Jurkat, Clone E6-1 (cell line): ENCODE data around the gene LMAN2.
"Not testable (repeated sequence)": the region's sequence is repeated elsewhere in the genome, so short reads cannot be mapped to it uniquely, and the experiment has no call there.

Source experiments
- DNase-seq: peaks from one replicate; pipeline ENCODE4 v3.0.0-alpha.2; 2011; ENCODE audit warnings: low read depth, low spot score
- H3K4me3 ChIP-seq: 2 replicates; pipeline ENCODE4 v1.5.1; 2011; ENCODE audit warnings: mild to moderate bottlenecking, low read length, control low read depth, moderate library complexity

Gene LMAN2

GRCh38 chr5:177382423-177383029, 31.1 kb upstream of the LMAN2 start:
- H3K4me3 ChIP-seq = no peak overlapping the region
- DNase-seq = no peak

GRCh38 chr5:177380805-177381126, 29.3 kb upstream of the LMAN2 start:
- no peak for DNase-seq
- no peak overlapping the region for H3K4me3 ChIP-seq

- no peak for DNase-seq
Observed at GRCh38 chr5:177378884-177379883, 27.7 kb upstream of the LMAN2 start.

GRCh38 chr5:177377851-177378776, 26.6 kb upstream of the LMAN2 start:
- no peak for DNase-seq
- H3K4me3 ChIP-seq = no peak overlapping the region

More at GRCh38 chr5:177378884-177379883, 27.7 kb upstream of the LMAN2 start:
- H3K4me3 ChIP-seq = no peak overlapping the region

DNA sequence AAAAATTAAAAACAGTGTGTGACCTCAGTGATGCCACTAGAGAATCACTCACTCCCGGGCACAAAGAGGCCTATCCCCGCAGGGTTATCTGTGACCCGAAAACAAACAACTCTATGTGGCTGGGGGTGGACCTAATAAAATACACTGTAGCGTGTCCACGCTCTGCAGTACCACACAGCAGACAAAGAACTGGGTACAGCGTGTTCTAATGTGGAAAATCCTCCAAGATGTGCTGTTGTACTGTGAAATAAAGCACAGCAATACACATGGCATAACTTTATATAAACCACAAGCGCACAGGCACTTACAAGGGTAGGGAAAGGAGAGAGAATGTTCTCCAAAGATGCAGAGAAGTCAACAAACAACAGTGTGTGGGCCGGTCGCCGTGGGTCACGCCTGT, 24.6 kb upstream of the LMAN2 start:
- H3K4me3 ChIP-seq = no peak overlapping the region
- DNase-seq = no peak

GRCh38 chr5:177375516-177375915, 24.0 kb upstream of the LMAN2 start:
- not testable (repeated sequence) for H3K4me3 ChIP-seq, DNase-seq

DNA sequence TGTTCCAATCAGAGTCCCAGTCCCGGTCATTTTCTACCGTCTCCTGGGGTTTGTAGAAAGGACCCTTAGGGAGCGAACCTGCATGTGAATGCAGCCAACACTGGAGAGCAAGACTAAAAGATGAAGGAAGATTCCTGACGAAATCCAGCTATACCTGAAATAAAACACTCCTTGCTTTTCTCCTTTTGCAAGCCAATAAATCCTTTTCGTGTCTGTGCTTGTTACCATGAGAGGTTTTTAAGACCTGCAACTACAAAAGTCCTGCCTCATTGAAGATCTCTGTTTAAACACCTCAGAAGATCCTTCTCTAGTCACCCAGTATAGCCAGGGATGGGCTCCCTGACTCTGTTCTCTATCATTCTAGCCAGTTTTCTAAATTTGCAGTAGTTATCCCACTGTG, 22.7 kb upstream of the LMAN2 start:
- DNase-seq = no peak
- H3K4me3 ChIP-seq = no peak overlapping the region

- H3K4me3 ChIP-seq = no peak overlapping the region
- no peak for DNase-seq
Observed at GRCh38 chr5:177373806-177374205, 22.3 kb upstream of the LMAN2 start.

DNA sequence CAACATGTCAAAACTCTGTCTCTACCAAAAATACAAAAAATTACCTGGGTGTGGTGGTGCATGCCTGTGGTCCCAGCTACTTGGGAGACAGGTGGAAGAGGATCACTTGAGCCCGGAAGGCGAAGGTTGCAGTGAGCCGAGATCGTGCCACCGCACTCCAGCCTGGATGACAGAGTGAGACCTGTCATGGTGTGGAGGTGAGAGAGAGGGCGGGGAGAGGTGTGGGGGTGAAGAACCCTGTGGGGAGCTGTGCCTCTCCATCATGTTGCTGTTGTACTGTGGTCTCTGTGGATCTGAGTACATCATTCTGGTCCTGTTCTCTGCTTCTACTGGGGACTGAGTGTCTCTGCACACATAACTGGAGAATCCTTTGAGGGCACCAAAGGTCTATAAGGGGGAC, 21.4 kb upstream of the LMAN2 start:
- no peak overlapping the region for H3K4me3 ChIP-seq

GRCh38 chr5:177372034-177372896, 20.8 kb upstream of the LMAN2 start:
- H3K4me3 ChIP-seq = no peak overlapping the region
- DNase-seq = no peak

More for the DNA sequence above, 21.4 kb upstream of the LMAN2 start:
- DNase-seq = no peak

- DNase-seq = no peak
- no peak overlapping the region for H3K4me3 ChIP-seq
Observed at GRCh38 chr5:177371120-177372033, 19.9 kb upstream of the LMAN2 start.

GRCh38 chr5:177370488-177371119, 19.1 kb upstream of the LMAN2 start:
- no peak for DNase-seq
- no peak overlapping the region for H3K4me3 ChIP-seq

GRCh38 chr5:177369645-177370440, 18.4 kb upstream of the LMAN2 start:
- DNase-seq = no peak
- no peak overlapping the region for H3K4me3 ChIP-seq

DNA sequence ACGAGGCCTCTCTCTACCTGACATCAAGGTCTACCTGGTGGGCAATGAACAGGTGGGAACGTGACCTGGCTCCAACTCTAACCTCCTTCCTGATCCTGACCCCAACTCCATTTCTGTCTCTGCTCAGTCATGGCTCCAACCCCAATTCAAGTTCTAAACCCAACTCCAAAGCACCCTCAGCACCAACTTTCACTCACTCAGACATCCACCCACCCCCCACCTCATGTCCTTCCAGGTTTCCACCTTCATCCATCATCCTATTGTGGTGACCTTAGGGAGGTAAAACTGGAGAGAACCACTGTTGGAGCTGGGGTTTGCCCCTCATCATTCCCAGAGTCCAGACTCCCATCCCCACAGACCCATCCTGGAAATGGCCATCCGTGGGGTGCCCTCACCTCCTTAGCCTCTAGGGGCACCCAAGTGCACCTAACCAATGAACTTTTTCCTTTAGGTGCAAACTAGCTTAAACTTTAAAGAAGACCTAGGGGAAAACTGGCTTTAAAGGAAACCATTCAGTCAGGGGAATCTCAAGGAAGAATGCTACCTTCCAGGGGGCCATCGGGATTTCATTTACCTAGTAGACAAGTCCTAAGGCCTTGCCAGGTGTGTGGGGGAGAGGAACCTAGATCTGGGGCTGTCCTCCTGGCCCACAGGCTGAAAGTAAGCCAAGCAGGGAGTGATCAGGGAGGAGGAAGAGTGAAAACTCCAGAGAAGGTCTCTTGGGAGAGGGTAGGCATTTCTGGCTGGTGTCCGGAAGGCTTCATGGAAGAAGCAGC, 17.6 kb upstream of the LMAN2 start:
- no peak overlapping the region for H3K4me3 ChIP-seq
- DNase-seq = no peak

- H3K4me3 ChIP-seq = no peak overlapping the region
- no peak for DNase-seq
Observed at GRCh38 chr5:177367981-177368868, 16.8 kb upstream of the LMAN2 start.
